ENCODE results near the gene DTD1. TPM values are rescaled to one million over a fixed set of nuclear protein-coding genes. Genes with fewer than 3 reads are reported as not detected.

DTD1 gene
- total RNA-seq, 4 donors from 2014 or later = 12.1 to 44.9 (median 19.9) TPM

GRCh38 chr20:18724788-18725464, 137.1 kb downstream of the DTD1 start:
- no peak for ATAC-seq
- TF ChIP-seq POLR2A (IDR thresholded peaks at IDR 0.05) = no peak
- no peak for TF ChIP-seq POLR2AphosphoS5 (IDR thresholded peaks at IDR 0.05)
- TF ChIP-seq EP300 (IDR thresholded peaks at IDR 0.05) = no peak
- no peak for TF ChIP-seq CTCF (IDR thresholded peaks at IDR 0.05)
- Histone ChIP-seq H3K4me1 (no peaks in the 10 kb centered on the region), H3K36me3 (no peaks in the 10 kb centered on the region), H3K9me3 (no peaks in the 10 kb centered on the region), H3K27me3 (no peaks in the 10 kb centered on the region), H3K27ac (no peak overlapping the region), H3K4me3 (no peak overlapping the region)
- 67 to 77% methylated on average over 2 to 3 of the region's 4 CpGs for WGBS, 2 donors (ENCODE audit: low coverage in 1 of 2)

DNA sequence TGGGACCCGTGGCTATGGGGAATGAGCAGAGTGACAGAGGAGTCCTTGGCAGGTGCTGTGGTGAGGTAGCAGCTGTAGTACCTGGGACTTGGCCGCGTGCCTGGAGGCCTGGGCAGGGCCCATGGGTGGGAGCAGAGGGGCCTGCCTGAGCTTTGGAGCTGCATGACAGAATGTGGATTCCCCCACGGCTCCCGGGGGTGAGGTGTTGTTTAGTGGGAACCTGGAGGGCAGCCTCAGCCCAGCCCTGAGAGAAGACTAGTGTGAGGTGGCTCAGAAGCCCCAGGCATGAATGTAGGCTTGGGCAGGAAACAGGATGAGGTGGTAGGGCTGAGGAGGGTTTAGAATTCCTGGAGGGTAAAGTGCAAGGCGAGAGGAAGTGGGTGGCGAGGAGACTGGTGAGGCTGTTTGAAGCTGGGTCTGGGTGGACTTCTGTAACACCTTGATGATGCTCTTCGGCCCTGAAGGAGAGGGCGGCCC, 139.2 kb downstream of the DTD1 start:
- WGBS, 2 donors (ENCODE audit: low coverage in 1 of 2) = 94 to 100% methylated on average over 4 to 7 of the region's 9 CpGs
- no peak overlapping the region for H3K27ac ChIP-seq
- TF ChIP-seq EP300 (IDR thresholded peaks at IDR 0.05) (no peak), POLR2AphosphoS5 (IDR thresholded peaks at IDR 0.05) (no peak), POLR2A (IDR thresholded peaks at IDR 0.05) (no peak), CTCF (IDR thresholded peaks at IDR 0.05) (no peak)
- no peak overlapping the region for H3K4me3 ChIP-seq
- H3K9me3 ChIP-seq = no peaks in the 10 kb centered on the region
- no peaks in the 10 kb centered on the region for H3K4me1 ChIP-seq
- ATAC-seq = no peak
- H3K36me3 ChIP-seq = no peaks in the 10 kb centered on the region
- no peaks in the 10 kb centered on the region for H3K27me3 ChIP-seq

DNA sequence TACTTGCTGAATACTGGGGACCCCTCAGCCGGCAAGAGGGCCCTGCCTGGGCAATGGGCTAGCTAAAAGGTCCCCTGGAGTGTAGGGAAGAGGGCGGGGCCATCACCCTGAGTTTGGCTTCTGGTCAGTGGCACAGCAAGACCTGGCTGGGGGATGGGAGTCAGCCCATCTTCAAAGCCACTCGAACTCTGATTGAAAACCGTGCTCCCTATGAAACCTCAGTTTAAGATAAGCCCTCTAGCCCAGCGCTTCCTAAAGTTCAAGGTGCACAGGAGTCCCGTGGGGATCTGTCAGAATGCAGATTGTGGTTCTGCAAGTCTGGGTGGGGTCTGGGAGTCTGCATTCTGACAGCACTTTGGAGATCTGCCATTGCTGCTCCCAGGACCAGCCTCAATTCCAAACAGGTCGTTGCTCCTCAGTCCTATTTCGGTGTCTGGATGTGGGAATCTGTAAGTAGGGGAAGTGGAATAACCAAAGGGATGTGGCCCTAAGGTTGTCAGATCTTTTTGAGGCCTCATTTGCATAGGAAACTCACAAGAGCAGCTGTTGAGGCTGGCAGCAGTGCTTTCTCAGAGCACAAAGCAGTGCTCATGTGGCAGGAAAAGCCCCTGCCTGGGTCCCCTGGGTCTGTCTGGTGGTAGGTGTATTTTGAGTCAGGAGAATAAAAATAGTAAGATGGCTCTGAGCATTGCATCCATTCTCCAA, 140.5 kb downstream of the DTD1 start:
- no peak for ATAC-seq
- Histone ChIP-seq H3K27ac (no peak overlapping the region), H3K4me1 (no peaks in the 10 kb centered on the region), H3K9me3 (no peaks in the 10 kb centered on the region), H3K36me3 (no peaks in the 10 kb centered on the region), H3K27me3 (no peaks in the 10 kb centered on the region), H3K4me3 (no peak overlapping the region)
- TF ChIP-seq CTCF (IDR thresholded peaks at IDR 0.05) (no peak), POLR2A (IDR thresholded peaks at IDR 0.05) (no peak), EP300 (IDR thresholded peaks at IDR 0.05) (no peak), POLR2AphosphoS5 (IDR thresholded peaks at IDR 0.05) (no peak)
- WGBS, 2 donors (ENCODE audit: low coverage in 1 of 2) = 40 to 72% methylated on average over 1 to 8 of the region's 8 CpGs

- ATAC-seq = no peak
- WGBS, 2 donors (ENCODE audit: low coverage in 1 of 2) = 100% methylated on average over 1 to 2 of the region's 5 CpGs
- TF ChIP-seq EP300 (IDR thresholded peaks at IDR 0.05) = no peak
- TF ChIP-seq CTCF (IDR thresholded peaks at IDR 0.05) = no peak
- no peak for TF ChIP-seq POLR2AphosphoS5 (IDR thresholded peaks at IDR 0.05)
- no peak for TF ChIP-seq POLR2A (IDR thresholded peaks at IDR 0.05)
These were observed 141.0 kb downstream of the DTD1 start for GRCh38 chr20:18728870-18729224.

More at GRCh38 chr20:18728870-18729224, 141.0 kb downstream of the DTD1 start:
- Histone ChIP-seq H3K9me3 (no peaks in the 10 kb centered on the region), H3K27me3 (no peaks in the 10 kb centered on the region), H3K4me1 (no peaks in the 10 kb centered on the region), H3K27ac (no peak overlapping the region), H3K4me3 (no peak overlapping the region), H3K36me3 (no peaks in the 10 kb centered on the region)

All from gastroesophageal sphincter (tissue), 4 donors.